ENCODE results near the gene SH3TC1. TPM values are rescaled to one million over a fixed set of nuclear protein-coding genes. Genes with fewer than 3 reads are reported as not detected.
A peak's percentile ranks its signal among the peaks of the same experiment; 100 is the strongest.

The SH3TC1 gene
- 64.5 TPM for total RNA-seq

- no peaks in the 10 kb centered on the region for H3K27me3 ChIP-seq
- peak within 1 kb of the TSS; percentile 55 to 64 for H3K27ac ChIP-seq
- H3K36me3 ChIP-seq, result no peaks in the 10 kb centered on the region
- DNase-seq (ENCODE audit: low spot score in 2 of 2), result peak; percentile 77 to 92
- H3K4me3 ChIP-seq, result peak within 1 kb of the TSS; percentile 48 to 59
- TF ChIP-seq, protein P1, sequence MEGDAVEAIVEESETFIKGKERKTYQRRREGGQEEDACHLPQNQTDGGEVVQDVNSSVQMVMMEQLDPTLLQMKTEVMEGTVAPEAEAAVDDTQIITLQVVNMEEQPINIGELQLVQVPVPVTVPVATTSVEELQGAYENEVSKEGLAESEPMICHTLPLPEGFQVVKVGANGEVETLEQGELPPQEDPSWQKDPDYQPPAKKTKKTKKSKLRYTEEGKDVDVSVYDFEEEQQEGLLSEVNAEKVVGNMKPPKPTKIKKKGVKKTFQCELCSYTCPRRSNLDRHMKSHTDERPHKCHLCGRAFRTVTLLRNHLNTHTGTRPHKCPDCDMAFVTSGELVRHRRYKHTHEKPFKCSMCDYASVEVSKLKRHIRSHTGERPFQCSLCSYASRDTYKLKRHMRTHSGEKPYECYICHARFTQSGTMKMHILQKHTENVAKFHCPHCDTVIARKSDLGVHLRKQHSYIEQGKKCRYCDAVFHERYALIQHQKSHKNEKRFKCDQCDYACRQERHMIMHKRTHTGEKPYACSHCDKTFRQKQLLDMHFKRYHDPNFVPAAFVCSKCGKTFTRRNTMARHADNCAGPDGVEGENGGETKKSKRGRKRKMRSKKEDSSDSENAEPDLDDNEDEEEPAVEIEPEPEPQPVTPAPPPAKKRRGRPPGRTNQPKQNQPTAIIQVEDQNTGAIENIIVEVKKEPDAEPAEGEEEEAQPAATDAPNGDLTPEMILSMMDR (IDR thresholded peaks at IDR 0.05), result no peak
- H3K9me3 ChIP-seq, result no peaks in the 10 kb centered on the region
- peaks cover 8 to 15% of the 10 kb centered on the region in 2 donors for H3K4me1 ChIP-seq
- intact Hi-C loops (cut with DNase I), result loop anchor here (5.0 kb wide), 1 partner anchor 193 kb away; no protein-coding TSS in a partner anchor
Measured at GRCh38 chr4:8198906-8199593, at the start of gene SH3TC1. Gene SH3TC1, plus strand, starts transcription at chr4:8199290. Its CDS starts 5,905 bp downstream, at chr4:8205195.

- H3K27me3 ChIP-seq, result no peaks in the 10 kb centered on the region
- TF ChIP-seq, protein P1 (IDR thresholded peaks at IDR 0.05), result no peak
- H3K4me3 ChIP-seq, result no peak overlapping the region
- H3K27ac ChIP-seq, result no peak overlapping the region
- H3K4me1 ChIP-seq, result peaks cover 0 to 10% of the 10 kb centered on the region in 2 donors
- H3K36me3 ChIP-seq, result no peaks in the 10 kb centered on the region
- no peaks in the 10 kb centered on the region for H3K9me3 ChIP-seq
- intact Hi-C loops (cut with DNase I), result loop anchor here (10.0 kb wide), 1 partner anchor 345 kb away; no protein-coding TSS in a partner anchor
- no peak for DNase-seq (ENCODE audit: low spot score in 2 of 2)
Measured at GRCh38 chr4:8149664-8150063, 49.4 kb upstream of the SH3TC1 start.

- no peak overlapping the region for H3K27ac ChIP-seq
- no peaks in the 10 kb centered on the region for H3K27me3 ChIP-seq
- H3K4me3 ChIP-seq, result no peak overlapping the region
- peaks cover 0 to 9% of the 10 kb centered on the region in 2 donors for H3K4me1 ChIP-seq
- DNase-seq (ENCODE audit: low spot score in 2 of 2), result no peak
- TF ChIP-seq, protein P1 (IDR thresholded peaks at IDR 0.05), result no peak
- H3K9me3 ChIP-seq, result no peaks in the 10 kb centered on the region
- no peaks in the 10 kb centered on the region for H3K36me3 ChIP-seq
- intact Hi-C loops (cut with DNase I), result loop anchor here (10.0 kb wide), 1 partner anchor 346 kb away; no protein-coding TSS in a partner anchor
Measured at GRCh38 chr4:8150152-8151090, 48.7 kb upstream of the SH3TC1 start.

DNA sequence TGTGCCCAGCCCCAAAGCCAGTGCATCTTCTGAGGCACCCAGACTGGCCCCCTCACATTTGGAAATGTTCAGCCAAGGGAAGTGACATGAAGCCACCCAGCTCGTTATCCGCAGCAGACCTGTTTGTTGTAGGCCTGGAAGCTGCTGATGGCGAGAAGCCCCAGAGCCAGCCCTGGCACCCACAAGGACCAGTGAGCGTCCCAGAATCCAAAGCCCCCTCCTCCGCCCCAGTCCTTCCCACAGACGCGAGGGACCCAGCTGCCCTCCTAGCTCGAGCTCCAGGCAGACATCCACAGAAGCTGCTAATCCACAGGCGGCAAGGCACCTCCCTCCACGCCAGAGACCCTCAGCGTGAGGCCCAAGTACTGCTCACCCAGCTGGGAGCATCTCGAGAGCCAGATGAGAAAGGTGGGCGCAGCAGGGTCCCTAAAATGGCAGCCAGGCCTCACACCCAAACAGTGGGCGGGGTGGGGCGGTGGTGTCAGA lies 47.9 kb upstream of the SH3TC1 start:
- Histone ChIP-seq H3K36me3 (no peaks in the 10 kb centered on the region), H3K27me3 (no peaks in the 10 kb centered on the region), H3K9me3 (no peaks in the 10 kb centered on the region), H3K4me1 (peaks cover 0 to 4% of the 10 kb centered on the region in 2 donors), H3K4me3 (no peak overlapping the region), H3K27ac (no peak overlapping the region)
- TF ChIP-seq, protein P1 (IDR thresholded peaks at IDR 0.05), result no peak
- intact Hi-C loops (cut with DNase I), result loop anchor here (10.0 kb wide), 1 partner anchor 346 kb away; no protein-coding TSS in a partner anchor
- DNase-seq (ENCODE audit: low spot score in 2 of 2), result no peak

- intact Hi-C loops (cut with DNase I), result loop anchor here (10.0 kb wide), 1 partner anchor 347 kb away; no protein-coding TSS in a partner anchor
- H3K9me3 ChIP-seq, result no peaks in the 10 kb centered on the region
- no peaks in the 10 kb centered on the region for H3K27me3 ChIP-seq
- TF ChIP-seq, protein P1 (IDR thresholded peaks at IDR 0.05), result no peak
- no peak overlapping the region for H3K27ac ChIP-seq
- no peak overlapping the region for H3K4me3 ChIP-seq
- H3K36me3 ChIP-seq, result no peaks in the 10 kb centered on the region
- H3K4me1 ChIP-seq, result peaks cover 0 to 9% of the 10 kb centered on the region in 2 donors
- no peak for DNase-seq (ENCODE audit: low spot score in 2 of 2)
Measured at GRCh38 chr4:8152090-8152864, 46.8 kb upstream of the SH3TC1 start.
